NCI-H1694 treated with DMSO at 0.1 percent for 48 hours (cell line): ENCODE measurements around the gene MAGEA1.
"Not testable (repeated sequence)": the region's sequence is repeated elsewhere in the genome, so short reads cannot be mapped to it uniquely, and the experiment has no call there.

Experiments used
- DNase-seq: peaks from one replicate; lab custom pipeline; 2025; lab: John Stamatoyannopoulos, UW

The MAGEA1 gene

GRCh38 chrX:153179131-153179530 lies at the start of gene MAGEA1:
Gene MAGEA1, plus strand, starts transcription at chrX:153179284. Its CDS starts 3,106 bp downstream, at chrX:153182390.
- DNase-seq, result no peak

GRCh38 chrX:153132924-153133323 lies 46.2 kb upstream of the MAGEA1 start:
- not testable (repeated sequence) for DNase-seq

GRCh38 chrX:153139074-153139473 lies 40.0 kb upstream of the MAGEA1 start:
- not testable (repeated sequence) for DNase-seq

GRCh38 chrX:153146288-153146687 lies 32.8 kb upstream of the MAGEA1 start:
- DNase-seq, result not testable (repeated sequence)

GRCh38 chrX:153153516-153153915 lies 25.6 kb upstream of the MAGEA1 start:
- DNase-seq, result no peak

- no peak for DNase-seq
These were observed 21.6 kb upstream of the MAGEA1 start for GRCh38 chrX:153157450-153157849.

GRCh38 chrX:153158319-153158718 lies 20.8 kb upstream of the MAGEA1 start:
- no peak for DNase-seq

GRCh38 chrX:153161952-153162351 lies 17.1 kb upstream of the MAGEA1 start:
- DNase-seq, result no peak

GRCh38 chrX:153164733-153165132 lies 14.4 kb upstream of the MAGEA1 start:
- DNase-seq, result no peak

- DNase-seq, result not testable (repeated sequence)
These were observed 10.7 kb upstream of the MAGEA1 start for GRCh38 chrX:153168423-153168822.

- DNase-seq, result no peak
These were observed 2.7 kb downstream of the MAGEA1 start for GRCh38 chrX:153181822-153182221.

- no peak for DNase-seq
These were observed 5.7 kb downstream of the MAGEA1 start for GRCh38 chrX:153184787-153185186.

GRCh38 chrX:153190381-153190780 lies 11.3 kb downstream of the MAGEA1 start:
- no peak for DNase-seq

- DNase-seq, result no peak
These were observed 21.4 kb downstream of the MAGEA1 start for GRCh38 chrX:153200462-153200861.

GRCh38 chrX:153206425-153207046 lies 27.5 kb downstream of the MAGEA1 start:
- DNase-seq, result no peak

GRCh38 chrX:153209347-153209746 lies 30.3 kb downstream of the MAGEA1 start:
- no peak for DNase-seq

GRCh38 chrX:153214934-153215333 lies 35.9 kb downstream of the MAGEA1 start:
- no peak for DNase-seq

- DNase-seq, result no peak
These were observed 37.8 kb downstream of the MAGEA1 start for GRCh38 chrX:153216926-153217325.

GRCh38 chrX:153225438-153226098 lies 46.5 kb downstream of the MAGEA1 start:
- DNase-seq, result no peak

GRCh38 chrX:153226344-153227185 lies 47.5 kb downstream of the MAGEA1 start:
- no peak for DNase-seq
